HUES48 (cell line): ENCODE results near the gene UBE2E1.
"Not testable (repeated sequence)": the region's sequence is repeated elsewhere in the genome, so short reads cannot be mapped to it uniquely, and the experiment has no call there.

Experiments used
- H3K27ac ChIP-seq: one replicate; pipeline ENCODE4 v1.7.0; 2013; ENCODE audit warnings: low read depth, low read length, inconsistent platforms
- H3K27me3 ChIP-seq: 2 replicates; pipeline ENCODE4 v1.6.1; 2013; ENCODE audit warnings: mild to moderate bottlenecking, low read length; ENCODE audit not compliant: control insufficient read depth, insufficient read depth
- H3K36me3 ChIP-seq: 2 replicates; pipeline ENCODE4 v1.6.1; 2013; ENCODE audit warnings: low read length; ENCODE audit not compliant: control insufficient read depth, insufficient read depth
- H3K4me1 ChIP-seq: 2 replicates; pipeline ENCODE4 v1.6.1; 2013; ENCODE audit warnings: mild to moderate bottlenecking, low read length; ENCODE audit not compliant: control insufficient read depth, insufficient read depth
- H3K4me3 ChIP-seq: 2 replicates; pipeline ENCODE4 v1.5.1; 2013; ENCODE audit warnings: mild to moderate bottlenecking, low read depth, low read length
- H3K9ac ChIP-seq: 2 replicates; pipeline ENCODE4 v1.6.1; 2013; ENCODE audit warnings: mild to moderate bottlenecking, low read depth, low read length, moderate library complexity
- H3K9me3 ChIP-seq: 2 replicates; pipeline ENCODE4 v1.6.1; 2013; ENCODE audit warnings: low read length; ENCODE audit not compliant: control insufficient read depth, insufficient read depth

UBE2E1 gene

GRCh38 chr3:23909341-23909740 lies 103.6 kb downstream of the UBE2E1 start:
- H3K27me3 ChIP-seq = no peaks in the 10 kb centered on the region
- peaks cover 34% of the 10 kb centered on the region for H3K36me3 ChIP-seq
- no peaks in the 10 kb centered on the region for H3K4me1 ChIP-seq
- no peak overlapping the region for H3K4me3 ChIP-seq
- no peak overlapping the region for H3K27ac ChIP-seq
- H3K9ac ChIP-seq = no peak overlapping the region
- H3K9me3 ChIP-seq = no peaks in the 10 kb centered on the region

GRCh38 chr3:23911397-23911796 lies 105.6 kb downstream of the UBE2E1 start:
- Histone ChIP-seq H3K4me1 (peaks cover 15% of the 10 kb centered on the region), H3K9me3 (no peaks in the 10 kb centered on the region), H3K4me3 (no peak overlapping the region), H3K27me3 (0 out of 2 replicates have a peak, but pooled peaks cover 5% of the 10 kb centered on the region), H3K27ac (no peak overlapping the region), H3K9ac (no peak overlapping the region), H3K36me3 (peaks cover 32% of the 10 kb centered on the region)

GRCh38 chr3:23912335-23912734 lies 106.6 kb downstream of the UBE2E1 start:
- H3K27ac ChIP-seq = not testable (repeated sequence)

GRCh38 chr3:23913182-23913581 lies 107.4 kb downstream of the UBE2E1 start:
- H3K9me3 ChIP-seq = no peaks in the 10 kb centered on the region
- 0 out of 2 replicates have a peak, but pooled peaks cover 5% of the 10 kb centered on the region for H3K27me3 ChIP-seq
- no peak overlapping the region for H3K9ac ChIP-seq
- H3K4me1 ChIP-seq = peaks cover 15% of the 10 kb centered on the region
- no peak overlapping the region for H3K27ac ChIP-seq
- H3K4me3 ChIP-seq = no peak overlapping the region
- peaks cover 27% of the 10 kb centered on the region for H3K36me3 ChIP-seq

More at GRCh38 chr3:23912335-23912734, 106.6 kb downstream of the UBE2E1 start:
- H3K9ac ChIP-seq, H3K27me3 ChIP-seq, H3K4me3 ChIP-seq, H3K9me3 ChIP-seq: not testable (repeated sequence)
- H3K4me1 ChIP-seq = peaks cover 15% of the 10 kb centered on the region
- H3K36me3 ChIP-seq = peaks cover 30% of the 10 kb centered on the region

GRCh38 chr3:23913873-23914743 lies 108.4 kb downstream of the UBE2E1 start:
- Histone ChIP-seq H3K27me3 (0 out of 2 replicates have a peak, but pooled peaks cover 5% of the 10 kb centered on the region), H3K4me3 (no peak overlapping the region), H3K9me3 (no peaks in the 10 kb centered on the region), H3K36me3 (peaks cover 30% of the 10 kb centered on the region), H3K9ac (no peak overlapping the region), H3K27ac (no peak overlapping the region), H3K4me1 (peaks cover 21% of the 10 kb centered on the region)

- H3K9me3 ChIP-seq = no peaks in the 10 kb centered on the region
- H3K4me3 ChIP-seq = peak overlapping the region; percentile 85
- H3K36me3 ChIP-seq = peaks cover 29% of the 10 kb centered on the region
- peaks cover 21% of the 10 kb centered on the region for H3K4me1 ChIP-seq
- no peak overlapping the region for H3K27ac ChIP-seq
- peak overlapping the region; percentile 98 for H3K9ac ChIP-seq
- 0 out of 2 replicates have a peak, but pooled peaks cover 5% of the 10 kb centered on the region for H3K27me3 ChIP-seq
Observed at GRCh38 chr3:23915537-23916108, 109.9 kb downstream of the UBE2E1 start.

- Histone ChIP-seq H3K36me3 (peaks cover 28% of the 10 kb centered on the region), H3K4me1 (peaks cover 21% of the 10 kb centered on the region), H3K9me3 (no peaks in the 10 kb centered on the region), H3K4me3 (peak overlapping the region; percentile 85), H3K27me3 (0 out of 2 replicates have a peak, but pooled peaks cover 5% of the 10 kb centered on the region), H3K27ac (peak overlapping the region; percentile 77), H3K9ac (peak overlapping the region; percentile 98)
Observed at GRCh38 chr3:23916152-23916885, 110.6 kb downstream of the UBE2E1 start.

GRCh38 chr3:23916886-23917678 lies 111.3 kb downstream of the UBE2E1 start, which contains the start of the genes NKIRAS1 and RPL15:
Gene NKIRAS1, minus strand, starts transcription at chr3:23916990. Its CDS starts 6,086 bp downstream, at chr3:23910904.
Gene RPL15, plus strand, starts transcription at chr3:23917132. Its CDS starts 728 bp downstream, at chr3:23917860.
- peak within 1 kb of the TSS; percentile 85 for H3K4me3 ChIP-seq
- H3K36me3 ChIP-seq = peaks cover 29% of the 10 kb centered on the region
- H3K27me3 ChIP-seq = 0 out of 2 replicates have a peak, but pooled peaks cover 5% of the 10 kb centered on the region
- peaks cover 21% of the 10 kb centered on the region for H3K4me1 ChIP-seq
- no peaks in the 10 kb centered on the region for H3K9me3 ChIP-seq
- H3K9ac ChIP-seq = peak within 1 kb of the TSS; percentile 98
- H3K27ac ChIP-seq = peak within 1 kb of the TSS; percentile 89

- Histone ChIP-seq H3K9ac (peak overlapping the region; percentile 98), H3K27ac (peak overlapping the region; percentile 89), H3K4me3 (peak overlapping the region; percentile 85), H3K36me3 (peaks cover 29% of the 10 kb centered on the region), H3K4me1 (peaks cover 21% of the 10 kb centered on the region)
- not testable (repeated sequence) for H3K9me3 ChIP-seq, H3K27me3 ChIP-seq
Observed at GRCh38 chr3:23917679-23918303, 112.0 kb downstream of the UBE2E1 start.

- not testable (repeated sequence) for H3K9me3 ChIP-seq, H3K27me3 ChIP-seq
- Histone ChIP-seq H3K4me1 (peaks cover 21% of the 10 kb centered on the region), H3K27ac (peak overlapping the region; percentile 26), H3K36me3 (peaks cover 29% of the 10 kb centered on the region), H3K4me3 (peak overlapping the region; percentile 85), H3K9ac (peak overlapping the region; percentile 98)
Observed at GRCh38 chr3:23918331-23918730, 112.6 kb downstream of the UBE2E1 start.
